ENCODE results near the gene SLC30A2.

- TF ChIP-seq, protein P1, sequence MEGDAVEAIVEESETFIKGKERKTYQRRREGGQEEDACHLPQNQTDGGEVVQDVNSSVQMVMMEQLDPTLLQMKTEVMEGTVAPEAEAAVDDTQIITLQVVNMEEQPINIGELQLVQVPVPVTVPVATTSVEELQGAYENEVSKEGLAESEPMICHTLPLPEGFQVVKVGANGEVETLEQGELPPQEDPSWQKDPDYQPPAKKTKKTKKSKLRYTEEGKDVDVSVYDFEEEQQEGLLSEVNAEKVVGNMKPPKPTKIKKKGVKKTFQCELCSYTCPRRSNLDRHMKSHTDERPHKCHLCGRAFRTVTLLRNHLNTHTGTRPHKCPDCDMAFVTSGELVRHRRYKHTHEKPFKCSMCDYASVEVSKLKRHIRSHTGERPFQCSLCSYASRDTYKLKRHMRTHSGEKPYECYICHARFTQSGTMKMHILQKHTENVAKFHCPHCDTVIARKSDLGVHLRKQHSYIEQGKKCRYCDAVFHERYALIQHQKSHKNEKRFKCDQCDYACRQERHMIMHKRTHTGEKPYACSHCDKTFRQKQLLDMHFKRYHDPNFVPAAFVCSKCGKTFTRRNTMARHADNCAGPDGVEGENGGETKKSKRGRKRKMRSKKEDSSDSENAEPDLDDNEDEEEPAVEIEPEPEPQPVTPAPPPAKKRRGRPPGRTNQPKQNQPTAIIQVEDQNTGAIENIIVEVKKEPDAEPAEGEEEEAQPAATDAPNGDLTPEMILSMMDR (optimal IDR thresholded peaks at IDR 0.05 in 1 of 3, IDR thresholded peaks at IDR 0.05 in 1 of 3, conservative IDR thresholded peaks at IDR 0.05 in 1 of 3; ENCODE audit: extremely low read depth in 1 of 3, insufficient read depth in 2 of 3, low read length in 3 of 3) = no peak
- TF ChIP-seq EZH2 (IDR thresholded peaks at IDR 0.05; ENCODE audit: low read length) = no peak
These were observed 52.5 kb downstream of the SLC30A2 start for GRCh38 chr1:25993197-25993951.

Data from keratinocyte (primary cell).